Peyer's patch (tissue), 4 donors: ENCODE measurements around the gene NT5C3A. TPM values are rescaled to one million over a fixed set of nuclear protein-coding genes. Genes with fewer than 3 reads are reported as not detected.
A peak's percentile ranks its signal among the peaks of the same experiment; 100 is the strongest.
"Not testable (repeated sequence)": the region's sequence is repeated elsewhere in the genome, so short reads cannot be mapped to it uniquely, and the experiment has no call there.

ENCODE experiments used
- DNase-seq, 3 donors: peaks; one replicate each; pipeline ENCODE4 v3.0.0-alpha.2; 2017 to 2019
- H3K27ac ChIP-seq, 4 donors: fragments of 200-600 bp; sonication (generic); one replicate each; pipeline ENCODE4 v1.5.1; 2016 to 2019
- H3K27me3 ChIP-seq, 2 donors: fragments of 200-600 bp; sonication (generic); one replicate each; pipeline ENCODE4 v1.5.1; 2019
- H3K36me3 ChIP-seq, 3 donors: fragments of 200-600 bp; sonication (generic); one replicate each; pipeline ENCODE4 v1.5.1; 2016 to 2019
- H3K4me1 ChIP-seq, 4 donors: fragments of 200-600 bp; sonication (generic); one replicate each; pipeline ENCODE4 v1.5.1; 2016 to 2019
- H3K4me3 ChIP-seq, 4 donors: fragments of 200-600 bp; sonication (generic); 1 replicate in 3 of 4; 2 replicates in 1 of 4; pipeline ENCODE4 v1.5.1; 2016 to 2019; ENCODE audit warnings: mild to moderate bottlenecking in 1 of 4
- H3K9me3 ChIP-seq, 4 donors: fragments of 200-600 bp; sonication (generic); one replicate each; pipeline ENCODE4 v1.5.1; 2016 to 2019; ENCODE audit warnings: mild to moderate bottlenecking in 1 of 4
- POLR2A ChIP-seq, 2 donors: fragments of 450-650 bp; IDR thresholded peaks; one replicate each; pipeline ENCODE4 v1.5.1; 2017; ENCODE audit warnings: antibody characterized with exemption in 2 of 2, mild to moderate bottlenecking in 2 of 2, moderate library complexity in 2 of 2
- total RNA-seq, 4 donors: library from RNA; depleted of rRNA; stranded (reverse); fragments of >200 nt; gene quantifications; one replicate each; pipeline ENCODE4 v1.1.0, GENCODE V29; 2016
- TF ChIP-seq, protein P1 (sequence below), 6 experiments: fragments of 450-650 bp in 4 of 6; fragments of 200-600 bp in 2 of 6; sonication (generic) in 1 of 6; IDR thresholded peaks; one replicate each; pipeline ENCODE4 v1.5.1; 2017 to 2019; ENCODE audit warnings: antibody characterized with exemption in 6 of 6, mild to moderate bottlenecking in 3 of 6, moderate library complexity in 1 of 6

The NT5C3A gene
- total RNA-seq, 4 donors from 2014 or later = 25.3 to 316 (median 79.8) TPM

DNA sequence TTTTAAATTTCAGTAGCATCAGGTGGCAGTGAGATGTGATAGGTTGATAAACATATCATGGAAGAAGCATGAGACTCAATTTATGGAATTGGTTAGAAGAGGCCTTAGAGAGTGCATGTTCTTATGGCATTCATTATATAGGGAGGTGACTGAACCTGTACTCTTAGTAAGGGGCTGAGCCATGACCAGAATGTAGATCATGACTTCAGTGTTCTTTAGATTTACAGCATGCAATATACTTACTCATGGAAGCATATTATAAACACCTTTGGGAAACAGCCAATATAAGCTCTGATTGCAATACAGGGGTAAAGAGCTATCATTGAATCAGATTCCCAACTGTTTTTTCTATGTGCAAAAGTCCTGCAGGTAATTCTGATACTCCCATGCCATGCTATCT lies 50.2 kb downstream of the NT5C3A start:
- Histone ChIP-seq H3K4me1 (no peaks in the 10 kb centered on the region), H3K27ac (no peak overlapping the region), H3K27me3 (no peaks in the 10 kb centered on the region), H3K36me3 (peaks cover 0 to 46% (median 0%) of the 10 kb centered on the region in 3 donors), H3K4me3 (no peak overlapping the region), H3K9me3 (no peaks in the 10 kb centered on the region)
- DNase-seq = no peak
- TF ChIP-seq, protein P1, sequence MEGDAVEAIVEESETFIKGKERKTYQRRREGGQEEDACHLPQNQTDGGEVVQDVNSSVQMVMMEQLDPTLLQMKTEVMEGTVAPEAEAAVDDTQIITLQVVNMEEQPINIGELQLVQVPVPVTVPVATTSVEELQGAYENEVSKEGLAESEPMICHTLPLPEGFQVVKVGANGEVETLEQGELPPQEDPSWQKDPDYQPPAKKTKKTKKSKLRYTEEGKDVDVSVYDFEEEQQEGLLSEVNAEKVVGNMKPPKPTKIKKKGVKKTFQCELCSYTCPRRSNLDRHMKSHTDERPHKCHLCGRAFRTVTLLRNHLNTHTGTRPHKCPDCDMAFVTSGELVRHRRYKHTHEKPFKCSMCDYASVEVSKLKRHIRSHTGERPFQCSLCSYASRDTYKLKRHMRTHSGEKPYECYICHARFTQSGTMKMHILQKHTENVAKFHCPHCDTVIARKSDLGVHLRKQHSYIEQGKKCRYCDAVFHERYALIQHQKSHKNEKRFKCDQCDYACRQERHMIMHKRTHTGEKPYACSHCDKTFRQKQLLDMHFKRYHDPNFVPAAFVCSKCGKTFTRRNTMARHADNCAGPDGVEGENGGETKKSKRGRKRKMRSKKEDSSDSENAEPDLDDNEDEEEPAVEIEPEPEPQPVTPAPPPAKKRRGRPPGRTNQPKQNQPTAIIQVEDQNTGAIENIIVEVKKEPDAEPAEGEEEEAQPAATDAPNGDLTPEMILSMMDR (IDR thresholded peaks at IDR 0.05) = no peak
- no peak for TF ChIP-seq POLR2A (IDR thresholded peaks at IDR 0.05)

DNA sequence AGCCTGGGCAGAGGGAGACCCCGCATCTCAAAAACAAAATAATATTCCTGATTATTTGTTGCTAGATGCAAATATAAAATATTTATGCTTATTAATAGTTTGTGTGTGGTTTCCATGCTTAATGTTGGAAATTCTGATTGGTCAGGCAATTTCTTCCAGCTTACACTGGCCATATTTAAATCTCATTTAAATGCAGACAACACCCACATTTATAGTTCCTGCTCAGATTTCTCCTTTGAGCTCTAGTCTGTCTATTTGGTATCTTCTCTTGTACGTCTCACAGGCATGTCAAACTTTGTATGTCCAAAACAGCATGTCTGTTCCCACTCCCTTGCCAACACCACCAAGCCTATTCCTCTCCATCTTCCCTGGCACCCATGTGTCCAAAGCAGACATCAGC lies 52.8 kb downstream of the NT5C3A start:
- no peak for DNase-seq
- H3K9me3 ChIP-seq = no peaks in the 10 kb centered on the region
- H3K4me3 ChIP-seq = no peak overlapping the region
- no peaks in the 10 kb centered on the region for H3K27me3 ChIP-seq
- H3K27ac ChIP-seq = no peak overlapping the region
- TF ChIP-seq POLR2A (IDR thresholded peaks at IDR 0.05) = no peak
- TF ChIP-seq, protein P1 (IDR thresholded peaks at IDR 0.05) = no peak
- H3K36me3 ChIP-seq = peaks cover 0 to 22% (median 0%) of the 10 kb centered on the region in 3 donors
- no peaks in the 10 kb centered on the region for H3K4me1 ChIP-seq

DNA sequence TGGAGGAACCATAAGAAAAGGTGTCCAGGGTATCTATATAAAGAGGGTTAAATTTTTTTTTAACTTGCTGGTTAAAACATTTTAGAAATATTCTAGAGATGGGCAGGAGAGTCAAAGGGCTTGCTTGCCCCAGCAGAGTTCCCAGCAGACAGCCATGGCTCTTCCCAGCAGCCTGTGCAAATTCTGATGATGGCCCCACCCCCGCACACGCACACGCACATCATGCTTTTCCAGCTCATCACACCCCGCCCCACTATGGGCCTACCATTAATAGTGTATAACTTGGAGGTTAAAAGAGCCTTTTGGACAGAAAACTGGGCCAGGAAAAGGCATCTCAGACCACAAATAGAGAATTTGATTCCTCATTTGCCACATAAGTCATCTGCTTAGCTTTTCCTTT lies 56.9 kb downstream of the NT5C3A start:
- H3K4me3 ChIP-seq, DNase-seq, H3K9me3 ChIP-seq, H3K4me1 ChIP-seq, H3K36me3 ChIP-seq, H3K27ac ChIP-seq, H3K27me3 ChIP-seq: not testable (repeated sequence)

GRCh38 chr7:33005193-33005592 lies 57.4 kb downstream of the NT5C3A start:
- H3K27me3 ChIP-seq, H3K4me3 ChIP-seq, H3K36me3 ChIP-seq, H3K27ac ChIP-seq, H3K4me1 ChIP-seq, DNase-seq, H3K9me3 ChIP-seq: not testable (repeated sequence)

DNA sequence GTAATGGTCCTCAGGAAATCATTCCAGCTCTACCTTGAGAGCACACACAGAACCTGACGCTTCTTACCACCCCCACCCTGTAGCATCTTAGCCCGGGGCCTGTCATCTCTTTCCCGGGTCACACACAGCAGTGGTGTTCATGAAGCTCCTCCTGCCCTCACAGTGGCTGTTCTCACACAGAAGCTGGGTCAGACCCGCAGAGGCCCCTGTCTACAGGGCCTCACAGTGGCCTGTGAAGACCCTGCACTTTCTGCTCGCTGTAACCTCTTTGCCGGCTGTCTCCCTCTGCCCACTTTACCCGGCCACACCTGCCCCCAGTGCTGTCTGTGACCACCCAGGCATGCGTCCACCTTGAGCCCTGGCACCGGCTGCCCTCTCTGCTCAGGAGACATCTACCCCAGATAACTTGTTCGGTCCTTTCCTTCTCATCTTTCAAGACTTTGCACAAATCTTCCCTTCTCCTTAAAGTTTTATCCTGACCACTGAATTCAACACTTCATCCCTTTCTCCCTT lies 58.4 kb downstream of the NT5C3A start:
- not testable (repeated sequence) for H3K9me3 ChIP-seq, DNase-seq, H3K27me3 ChIP-seq, H3K4me3 ChIP-seq, H3K27ac ChIP-seq, H3K4me1 ChIP-seq, H3K36me3 ChIP-seq

DNA sequence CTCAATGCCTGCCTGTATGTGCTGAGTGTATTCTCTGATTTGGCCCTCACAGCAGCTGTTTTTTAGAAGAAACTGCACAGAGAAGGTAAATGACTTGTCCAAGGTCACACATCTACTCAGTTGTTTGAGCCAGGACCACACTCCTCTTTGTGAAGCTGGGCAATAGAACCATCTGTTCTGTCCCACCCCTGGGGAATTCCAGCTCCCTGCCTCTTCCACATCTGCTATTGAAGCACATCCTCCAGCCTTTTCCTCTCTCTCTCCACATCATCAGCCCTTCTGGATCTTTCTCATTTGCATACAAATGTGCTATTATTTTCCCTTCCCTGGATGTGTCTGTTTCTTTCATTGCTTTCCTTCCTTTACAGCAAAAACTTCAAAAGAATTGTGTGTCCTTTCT lies 59.5 kb downstream of the NT5C3A start:
- not testable (repeated sequence) for H3K4me3 ChIP-seq, H3K4me1 ChIP-seq, DNase-seq, H3K27ac ChIP-seq, H3K9me3 ChIP-seq, H3K27me3 ChIP-seq, H3K36me3 ChIP-seq

DNA sequence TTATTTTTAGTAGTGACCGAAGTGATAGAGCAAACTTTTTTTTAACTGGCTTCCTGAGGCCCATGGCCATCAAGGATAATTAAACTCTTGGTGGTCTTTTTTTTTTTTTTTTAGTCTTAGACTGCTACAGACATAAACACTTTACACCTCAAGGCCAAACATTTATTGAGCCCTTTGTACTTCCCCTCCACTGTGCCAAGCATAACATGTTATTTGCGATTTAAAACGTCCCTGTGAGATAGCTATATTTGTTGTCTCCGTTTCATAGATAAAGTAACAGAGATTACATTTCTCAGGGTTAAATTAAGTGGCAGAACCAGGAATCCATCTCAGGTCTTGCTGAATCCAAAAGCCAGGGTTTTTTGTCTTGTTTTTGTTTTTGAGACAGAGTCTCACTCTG lies 63.2 kb downstream of the NT5C3A start:
- not testable (repeated sequence) for H3K27me3 ChIP-seq, H3K36me3 ChIP-seq, DNase-seq, H3K9me3 ChIP-seq, H3K4me1 ChIP-seq, H3K4me3 ChIP-seq
- H3K27ac ChIP-seq = peak overlapping the region in 1 of 4 donors; percentile 76

- not testable (repeated sequence) for H3K36me3 ChIP-seq, H3K27me3 ChIP-seq, H3K4me1 ChIP-seq, H3K9me3 ChIP-seq
- Histone ChIP-seq H3K4me3 (peak overlapping the region in 2 of 4 donors; percentile 18 to 31), H3K27ac (peak overlapping the region in 2 of 4 donors; percentile 70 to 76)
- DNase-seq = peak in 2 of 3 donors; percentile 58 to 76
- TF ChIP-seq, protein P1 (IDR thresholded peaks at IDR 0.05) = peak in 1 of 6 experiments; percentile 6
Observed at GRCh38 chr7:32998361-32999171, 64.0 kb downstream of the NT5C3A start.

- H3K27ac ChIP-seq = peak overlapping the region in 2 of 4 donors; percentile 70 to 76
- not testable (repeated sequence) for DNase-seq, H3K27me3 ChIP-seq, H3K9me3 ChIP-seq, H3K4me1 ChIP-seq, H3K36me3 ChIP-seq
- peak overlapping the region in 2 of 4 donors; percentile 18 to 31 for H3K4me3 ChIP-seq
Observed at GRCh38 chr7:32997956-32998355, 64.6 kb downstream of the NT5C3A start.
